Eye (tissue), 1 donor: Measurements from ENCODE around the gene VGLL3.

Experiments
- DNase-seq: peaks from one replicate; pipeline ENCODE4 v3.0.0-alpha.2; 2015

VGLL3 gene

GRCh38 chr3:86948822-86949221 lies 42.1 kb downstream of the VGLL3 start:
- no peak for DNase-seq

DNA sequence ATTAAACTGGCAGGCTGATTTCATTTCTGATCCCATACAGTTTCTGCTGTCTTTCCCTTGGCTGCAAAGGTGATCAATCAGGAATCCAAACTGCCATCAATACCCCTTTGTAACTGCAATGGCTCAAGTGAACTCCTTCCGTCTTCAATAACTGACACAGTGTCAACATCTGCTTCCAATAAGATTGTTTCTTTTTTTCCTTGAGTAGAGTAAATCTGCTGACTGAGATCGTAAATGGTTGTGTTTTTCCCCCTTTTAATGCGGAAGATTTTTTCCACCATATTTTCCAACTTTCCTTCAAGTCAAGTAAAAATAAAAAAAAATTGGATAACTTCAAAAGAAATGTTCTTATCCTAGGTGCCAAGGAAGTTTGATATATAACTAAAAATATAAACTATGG lies 48.7 kb downstream of the VGLL3 start:
- DNase-seq, result peak; percentile 43

DNA sequence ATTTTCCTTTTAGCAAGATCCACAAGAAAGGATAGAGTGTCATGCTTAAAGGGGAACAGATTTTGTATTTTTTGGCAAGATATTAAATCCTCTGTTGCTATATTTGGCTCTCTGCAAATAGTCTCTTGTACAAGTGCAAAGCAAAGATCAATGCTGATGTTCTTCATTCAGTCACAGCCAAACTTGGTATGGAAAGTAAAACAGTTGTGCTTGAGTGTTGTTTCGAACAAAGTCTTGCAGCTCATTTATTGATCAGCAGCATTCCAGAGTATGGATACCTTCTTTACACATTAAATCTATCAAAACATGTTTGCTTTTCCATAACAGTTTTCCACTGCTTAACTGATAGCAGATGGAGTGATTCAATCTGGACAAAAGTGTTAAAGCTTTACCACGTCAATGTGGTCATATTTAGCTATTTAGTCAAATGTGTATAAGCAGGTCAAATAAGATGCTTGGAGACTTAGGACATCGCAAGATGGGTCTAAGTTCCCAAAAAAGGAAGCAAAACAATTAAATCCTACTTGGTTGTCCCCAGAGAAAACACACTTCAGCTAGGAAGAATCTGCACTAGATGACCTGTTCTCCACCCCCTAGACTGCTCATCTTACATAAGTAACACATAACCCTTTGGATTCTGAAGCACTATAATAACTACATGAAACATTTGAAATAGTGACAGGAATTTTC lies 52.4 kb downstream of the VGLL3 start:
- peak; percentile 74 for DNase-seq

DNA sequence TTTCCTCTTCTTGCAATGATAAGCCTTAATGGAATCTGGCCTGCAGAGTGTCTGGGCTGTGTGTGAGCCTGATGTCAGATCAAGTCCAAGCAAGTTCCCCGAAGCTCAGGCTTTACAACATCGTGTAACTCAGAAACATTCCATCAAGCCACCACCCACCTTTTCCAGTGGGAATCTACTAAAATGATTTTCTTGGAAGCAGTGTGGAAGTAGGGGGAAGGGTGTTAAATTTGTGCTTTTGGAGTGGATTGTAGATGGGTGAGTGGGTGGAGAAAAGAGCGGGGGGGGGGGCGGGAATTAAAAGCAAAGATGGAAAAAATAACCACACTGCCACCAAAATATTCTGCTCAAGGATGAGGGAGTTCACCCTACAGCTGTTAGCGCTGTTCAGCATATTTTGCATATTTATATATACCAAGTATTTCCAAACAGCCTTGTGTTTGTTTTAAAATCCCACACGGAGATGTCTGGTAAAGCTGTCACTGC lies 53.6 kb downstream of the VGLL3 start:
- DNase-seq, result peak; percentile 43

- no peak for DNase-seq
Observed at GRCh38 chr3:86934851-86935250, 56.1 kb downstream of the VGLL3 start.

- no peak for DNase-seq
Observed at GRCh38 chr3:86930831-86931230, 60.1 kb downstream of the VGLL3 start.

- DNase-seq, result no peak
Observed at GRCh38 chr3:86930181-86930580, 60.8 kb downstream of the VGLL3 start.

GRCh38 chr3:86929046-86929445 lies 61.9 kb downstream of the VGLL3 start:
- DNase-seq, result no peak

DNA sequence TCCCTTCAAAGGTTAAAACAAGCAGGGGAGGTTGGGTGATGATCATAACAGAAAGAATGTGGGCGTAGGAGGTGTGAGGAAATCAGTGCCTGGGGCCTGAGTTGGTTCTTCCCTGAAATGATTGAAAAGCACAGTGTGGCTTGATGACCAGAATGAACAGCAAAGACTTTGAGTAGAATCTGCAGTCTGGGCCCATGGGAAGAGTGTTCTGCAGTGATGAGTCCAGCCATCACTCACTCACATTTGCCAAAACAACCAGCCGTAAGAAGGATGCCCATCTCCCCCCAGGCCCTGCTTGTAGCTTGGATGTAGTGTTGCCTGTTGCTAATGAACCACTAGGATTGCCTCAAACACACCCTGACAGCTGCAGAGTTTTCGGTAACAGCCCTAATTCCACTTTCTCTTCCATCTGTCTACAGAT lies 67.9 kb downstream of the VGLL3 start:
- peak; percentile 50 for DNase-seq

DNA sequence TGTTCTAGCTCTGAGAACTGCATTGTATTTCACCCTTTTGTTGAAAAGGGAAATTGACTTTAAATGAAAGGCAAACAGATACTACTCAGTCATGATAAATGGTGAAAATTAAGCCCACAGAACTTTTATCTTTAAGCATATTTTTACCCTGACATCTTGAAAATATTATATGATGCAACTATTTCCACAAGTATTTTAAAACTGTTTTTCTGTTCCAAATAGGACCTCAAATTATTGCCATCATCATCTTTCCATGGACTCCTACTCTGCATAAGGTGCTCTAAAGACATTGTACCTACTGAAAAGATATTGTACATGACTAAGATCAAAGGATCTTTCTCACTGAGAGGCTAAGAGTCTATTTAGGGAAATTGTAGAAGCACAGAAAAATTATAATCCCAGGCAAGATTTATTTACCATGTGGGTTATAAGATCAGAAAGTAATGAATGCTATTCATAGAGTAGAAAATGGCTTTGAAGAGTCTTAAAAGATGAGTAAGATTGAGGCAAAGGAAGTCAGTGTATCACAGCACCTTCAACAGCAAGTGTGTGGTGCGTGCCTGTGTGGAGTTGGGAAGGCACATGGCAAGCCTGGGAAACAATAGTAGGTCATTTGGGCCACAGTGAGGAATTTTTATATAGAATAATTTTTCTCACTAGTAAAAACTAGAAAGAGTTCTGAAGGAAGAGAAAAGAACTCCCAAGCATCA lies 68.8 kb downstream of the VGLL3 start:
- no peak for DNase-seq

DNA sequence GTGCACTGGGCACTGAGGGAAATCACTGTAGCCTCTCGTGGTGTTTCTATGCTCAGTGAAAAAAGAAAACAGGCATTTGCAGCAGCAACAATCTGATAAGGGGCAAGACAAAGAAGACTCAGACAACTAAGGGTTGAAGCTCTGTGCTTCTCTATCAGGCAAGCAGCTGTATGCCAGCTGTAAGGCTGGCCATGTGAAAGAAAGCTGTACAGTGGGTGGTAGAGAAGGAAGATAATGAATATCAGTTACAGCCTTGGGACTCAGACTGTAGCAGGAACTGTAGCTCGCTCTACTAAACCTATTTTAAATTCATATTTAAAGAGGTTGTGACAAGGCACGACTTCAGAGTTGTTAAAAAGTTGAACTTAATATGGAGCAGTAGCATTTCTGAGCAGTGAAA lies 76.3 kb downstream of the VGLL3 start:
- peak; percentile 37 for DNase-seq

DNA sequence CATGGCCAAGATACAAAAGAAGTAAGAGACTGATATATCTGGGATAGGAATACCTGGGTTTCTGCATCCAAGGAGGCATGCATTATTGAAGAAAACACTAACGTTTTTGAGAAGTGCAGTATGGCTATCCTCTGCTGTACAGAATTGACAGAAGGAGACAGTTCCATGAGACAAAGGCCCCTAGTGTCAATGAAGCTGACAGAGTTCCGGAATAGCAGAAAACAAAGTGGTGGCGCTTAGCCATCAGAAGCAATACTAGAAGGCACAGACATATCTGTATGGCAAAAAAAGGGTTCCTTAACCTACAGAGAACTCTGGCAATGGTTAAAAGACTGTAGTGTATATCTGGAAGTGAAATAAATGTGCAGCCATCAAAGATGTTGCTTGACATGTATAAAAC lies 77.8 kb downstream of the VGLL3 start:
- no peak for DNase-seq

DNA sequence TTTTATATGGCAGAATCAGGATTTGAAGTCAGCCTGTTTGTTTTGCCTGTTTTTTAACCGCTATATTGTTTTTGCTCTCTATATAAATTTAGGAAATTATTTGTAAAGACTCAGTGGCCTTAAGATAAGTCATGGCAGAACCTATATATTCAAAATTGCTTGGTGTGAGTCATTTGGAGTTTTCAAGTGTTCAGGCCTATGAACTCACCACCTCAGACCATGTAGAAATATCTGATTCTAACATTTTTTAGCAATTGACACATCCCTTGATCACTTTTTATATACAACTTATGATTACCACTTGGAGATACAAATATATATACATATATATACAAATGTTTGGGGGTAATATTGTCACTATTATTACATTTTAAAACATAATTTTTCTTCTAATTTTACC lies 95.7 kb downstream of the VGLL3 start:
- DNase-seq, result no peak

DNA sequence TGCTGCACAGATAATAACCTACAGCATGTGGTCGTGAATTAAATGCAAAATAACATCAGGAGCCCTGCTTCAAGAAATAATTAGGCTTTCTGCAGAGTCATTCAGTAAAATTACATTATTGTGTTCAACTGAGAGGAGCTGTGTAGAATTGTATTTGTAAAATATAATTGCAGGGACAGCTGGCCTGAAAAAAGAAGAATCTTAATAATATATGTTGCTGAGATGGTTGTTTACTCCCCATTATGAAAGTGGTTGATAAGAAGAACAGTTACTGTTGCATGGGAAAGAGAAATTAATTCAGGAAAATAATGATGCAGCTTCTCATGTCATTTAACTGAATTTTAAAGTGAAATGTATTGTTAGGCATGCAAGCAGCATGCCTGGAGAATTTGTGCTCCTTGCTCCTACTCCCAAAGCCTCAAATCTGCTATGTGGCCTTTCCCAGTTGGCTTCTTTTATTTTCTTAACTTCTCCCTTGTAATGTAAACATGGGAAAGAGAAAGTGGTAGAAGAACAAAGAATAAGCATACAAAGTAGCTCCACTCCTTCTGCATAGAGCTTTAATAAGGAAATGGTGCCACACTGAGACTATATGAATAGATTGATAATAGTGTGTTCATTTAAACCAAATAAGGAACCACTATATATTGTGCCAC lies 100.1 kb downstream of the VGLL3 start:
- peak; percentile 24 for DNase-seq
